Measurements from ENCODE around the gene ENKUR.

The ENKUR gene, protein sequence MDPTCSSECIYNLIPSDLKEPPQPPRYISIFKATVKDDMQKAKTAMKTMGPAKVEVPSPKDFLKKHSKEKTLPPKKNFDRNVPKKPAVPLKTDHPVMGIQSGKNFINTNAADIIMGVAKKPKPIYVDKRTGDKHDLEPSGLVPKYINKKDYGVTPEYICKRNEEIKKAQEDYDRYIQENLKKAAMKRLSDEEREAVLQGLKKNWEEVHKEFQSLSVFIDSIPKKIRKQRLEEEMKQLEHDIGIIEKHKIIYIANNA

DNA sequence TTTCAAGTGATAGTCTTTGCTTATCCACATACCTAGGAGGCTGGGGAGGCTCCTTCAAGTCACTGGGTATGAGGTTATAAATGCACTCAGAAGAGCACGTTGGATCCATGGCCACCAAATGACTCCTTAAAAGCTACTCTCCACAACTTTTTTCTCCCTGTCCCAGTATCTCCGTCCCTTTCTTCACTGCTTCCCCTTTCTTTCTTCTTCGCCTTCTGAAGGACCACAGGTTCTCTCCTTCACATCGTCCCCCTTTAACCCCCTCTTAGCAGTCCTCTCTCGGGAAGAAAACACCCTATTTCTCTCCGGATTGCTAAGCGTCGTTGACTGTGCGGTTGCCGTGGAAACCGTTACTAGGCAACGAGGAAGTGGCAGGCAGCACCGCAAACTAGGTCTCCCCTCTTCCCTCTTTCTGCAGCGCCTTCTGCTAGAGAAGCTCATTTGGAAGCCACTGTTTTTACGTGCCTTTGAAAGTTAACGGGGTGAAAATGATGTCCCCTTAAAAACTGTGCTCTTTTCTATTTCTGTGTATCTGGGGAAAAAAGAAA, at the start of gene ENKUR:
ENKUR (minus strand) TSS at position 331 of the 548 bp plus-strand sequence; CDS start at position 109, 222 bp downstream.
- DNase-seq = peak; percentile 70

DNA sequence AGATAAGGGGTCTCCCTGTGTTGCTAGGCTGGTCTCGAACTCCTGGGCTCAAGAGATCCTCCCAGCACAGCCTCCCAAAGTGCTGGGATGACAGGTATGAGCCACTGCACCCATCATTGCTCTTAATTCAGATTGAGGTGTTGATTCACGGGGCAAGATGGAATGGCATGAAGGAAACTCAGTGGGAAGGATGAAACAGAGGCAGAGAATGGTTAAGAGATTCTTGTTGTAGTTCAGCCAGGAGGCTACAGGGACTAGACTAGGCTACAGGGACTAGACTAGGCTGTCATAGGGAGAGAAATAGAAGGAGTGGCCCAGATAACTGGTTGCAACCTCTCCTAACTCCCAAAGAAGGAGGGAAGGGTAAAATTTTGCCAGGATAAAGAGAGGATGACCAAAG, 48.4 kb upstream of the ENKUR start:
- no peak for DNase-seq

DNA sequence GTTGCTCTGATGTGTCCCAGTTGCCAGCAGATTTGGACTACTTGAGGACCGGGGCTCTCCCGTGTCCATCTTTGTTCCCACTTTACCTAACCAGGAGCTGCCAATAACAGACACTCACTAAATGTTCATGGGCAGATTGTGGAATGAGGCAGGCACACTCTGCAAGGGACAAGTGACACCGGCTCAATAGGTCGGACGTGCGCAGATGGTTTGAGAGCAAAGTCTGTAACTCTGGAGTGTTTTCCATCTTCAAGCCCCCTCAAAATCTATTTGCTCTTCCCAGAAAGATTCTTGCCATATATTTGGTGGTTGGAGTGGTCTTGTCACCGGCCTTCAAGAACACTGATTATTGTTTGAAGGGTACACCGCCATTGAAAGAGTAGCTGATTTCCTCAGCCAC, 47.7 kb upstream of the ENKUR start:
- no peak for DNase-seq

DNA sequence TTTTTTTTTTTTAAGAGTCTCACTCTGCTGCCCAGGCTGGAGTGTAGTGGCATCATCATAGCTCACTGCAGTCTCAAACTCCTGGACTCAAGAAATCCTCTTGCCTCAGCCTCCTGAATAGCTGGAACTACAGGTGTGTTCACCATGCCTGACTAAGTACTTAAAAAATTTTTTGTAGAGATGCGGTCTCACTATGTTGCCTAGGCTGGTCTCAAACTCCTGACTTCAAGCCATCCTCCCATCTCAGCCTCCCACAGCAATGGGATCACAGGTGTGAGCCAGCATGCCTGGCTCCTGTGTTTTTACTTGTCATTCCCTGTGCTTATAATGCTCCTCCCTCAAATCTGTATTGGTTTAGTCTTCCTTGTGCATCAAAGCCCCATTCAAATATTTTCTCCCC, 47.2 kb upstream of the ENKUR start:
- no peak for DNase-seq

DNA sequence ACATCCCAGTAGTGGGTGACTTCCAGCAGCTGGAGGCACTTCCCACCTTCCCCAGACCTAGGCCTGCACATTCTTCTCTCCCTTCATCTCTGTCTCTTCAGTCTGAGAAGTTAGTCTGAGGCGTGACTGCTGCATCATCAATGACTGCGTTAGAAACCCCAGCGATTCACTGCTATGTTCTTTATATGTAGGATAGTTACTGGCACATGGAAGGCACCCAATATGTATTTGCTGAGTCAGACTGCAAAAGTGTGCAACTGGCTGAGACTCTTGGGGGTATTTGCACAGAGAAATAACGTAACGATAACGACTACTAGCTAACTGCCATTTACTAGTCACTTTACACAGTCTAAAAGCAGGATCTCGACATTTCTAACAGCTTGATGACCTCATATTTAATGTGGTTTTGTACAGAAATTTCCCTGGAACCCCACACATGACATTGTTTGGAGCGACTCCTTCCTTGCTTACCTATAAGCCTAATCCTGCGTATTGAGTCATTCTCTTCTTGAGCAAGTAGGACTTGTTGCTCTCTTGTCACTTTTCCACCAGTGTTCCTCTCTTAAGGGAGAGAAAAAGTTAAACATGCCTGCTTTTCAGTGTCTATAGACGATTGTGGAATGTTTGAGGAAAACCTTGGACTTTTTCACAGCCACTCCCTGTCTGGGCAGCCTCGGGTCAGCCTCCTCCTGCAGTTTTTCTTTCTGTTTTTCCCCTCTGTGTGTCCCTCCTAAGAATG, 45.9 kb upstream of the ENKUR start:
- DNase-seq = no peak

DNA sequence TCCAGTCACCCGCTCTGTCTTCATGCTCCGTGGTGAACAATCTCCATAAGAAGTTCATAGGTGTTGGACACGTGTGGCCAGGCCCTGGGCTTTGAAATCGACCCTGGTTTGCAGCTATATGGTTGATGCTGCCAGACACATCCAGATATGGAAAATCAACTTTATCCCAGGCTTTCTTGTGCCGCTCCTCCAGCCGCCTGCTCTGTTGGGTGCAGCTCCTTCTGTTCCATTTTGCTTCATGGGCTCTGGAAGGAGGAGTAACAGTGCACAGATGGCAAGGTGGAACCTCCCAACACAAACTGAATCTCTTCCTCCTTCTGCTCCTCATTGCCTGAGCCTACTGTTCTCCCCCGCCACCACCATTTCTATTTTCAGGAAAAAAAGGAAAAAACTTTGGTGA, 45.2 kb upstream of the ENKUR start:
- no peak for DNase-seq

DNA sequence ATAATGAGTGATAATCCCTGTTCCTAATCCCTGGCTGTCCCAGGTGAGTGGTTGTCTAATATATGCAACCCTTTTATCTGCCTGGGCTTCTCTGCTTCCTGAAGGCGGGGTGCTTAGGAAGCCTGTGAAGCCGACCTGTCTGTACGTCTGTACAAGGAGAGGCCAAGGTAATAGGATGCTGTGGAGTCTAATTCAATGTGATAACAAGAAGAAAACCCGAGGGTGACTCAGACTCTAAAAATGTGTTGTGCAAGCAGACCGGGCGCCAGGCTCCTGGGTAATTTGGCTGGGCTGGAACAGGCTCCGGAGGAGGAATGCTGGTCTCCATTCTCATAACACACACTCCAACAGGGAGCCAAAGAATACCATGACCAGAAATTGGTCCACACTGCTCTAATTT, 44.0 kb upstream of the ENKUR start:
- no peak for DNase-seq

DNA sequence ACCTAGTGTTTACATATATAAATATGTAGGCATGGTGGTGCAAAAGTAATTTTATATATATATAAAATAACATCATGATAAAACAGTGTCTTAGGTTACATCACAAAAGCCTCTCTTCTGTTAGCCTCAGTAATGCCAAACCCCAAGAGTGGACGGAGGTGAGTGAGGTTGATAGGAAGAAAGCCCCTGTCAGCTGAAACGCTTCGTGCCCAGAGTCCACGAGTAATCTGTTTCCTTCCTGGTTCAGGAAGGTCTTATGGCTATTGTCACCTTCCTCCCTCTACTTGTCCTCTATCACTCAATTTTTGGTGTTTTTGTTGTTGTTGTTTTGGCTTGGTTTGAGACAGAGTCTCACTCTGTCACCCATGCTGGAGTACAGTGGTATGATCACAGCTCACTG, 41.9 kb upstream of the ENKUR start:
- no peak for DNase-seq

DNA sequence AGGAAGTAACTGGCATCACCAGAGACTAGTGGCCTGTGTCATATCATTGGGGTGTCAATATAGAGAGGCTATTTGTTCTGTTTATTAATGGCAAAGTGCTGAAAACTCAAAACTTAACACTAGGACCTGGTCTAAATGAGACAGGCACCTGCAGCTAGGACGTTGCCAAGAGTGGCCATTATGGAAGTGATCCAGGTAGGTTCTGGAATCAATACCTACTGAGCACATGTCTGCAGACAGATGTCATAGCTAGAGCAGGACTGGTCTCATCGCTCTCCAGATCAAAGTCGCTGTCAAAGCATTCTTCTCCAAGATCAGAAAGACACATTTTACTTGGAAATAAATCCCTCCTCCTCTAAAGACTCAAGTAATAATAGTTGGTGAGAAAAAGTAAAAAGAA, 40.8 kb upstream of the ENKUR start:
- no peak for DNase-seq

DNA sequence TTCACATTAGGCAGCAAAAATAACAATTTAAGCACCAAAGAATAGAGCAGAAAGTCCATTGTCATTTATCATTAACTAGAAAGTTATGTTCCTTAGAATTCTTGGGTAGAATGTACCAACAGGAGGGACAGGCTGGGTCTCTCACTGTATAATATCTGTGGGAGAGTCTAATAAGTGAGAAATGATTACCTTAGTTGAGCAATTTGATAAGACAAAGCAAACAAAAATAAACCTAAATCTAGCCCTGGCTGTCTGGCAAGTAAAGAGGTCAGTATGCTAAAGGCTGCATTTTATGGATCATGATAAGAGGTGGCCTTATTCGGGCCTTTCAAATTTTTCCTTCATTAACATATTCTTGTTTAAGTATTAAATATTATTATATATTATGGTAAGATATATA, 36.1 kb upstream of the ENKUR start:
- no peak for DNase-seq

DNA sequence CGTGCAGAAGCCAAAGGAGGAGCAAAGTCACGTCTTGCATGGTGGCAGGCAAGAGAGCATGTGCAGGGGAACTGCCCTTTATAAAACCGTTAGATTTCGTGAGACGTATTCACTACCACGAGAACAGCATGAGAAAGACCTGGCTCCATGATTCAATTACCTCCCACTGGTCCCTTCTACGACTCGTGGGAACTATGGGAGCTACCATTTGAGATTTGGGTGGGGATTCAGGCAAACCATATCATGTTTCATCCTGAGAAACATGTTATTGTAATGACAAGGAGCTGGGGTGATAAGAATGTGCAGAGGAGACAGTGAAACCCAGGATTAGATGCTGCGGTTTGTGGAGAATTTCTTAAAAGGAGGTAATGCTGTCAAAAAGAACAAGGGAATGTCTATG, 34.4 kb upstream of the ENKUR start:
- no peak for DNase-seq

DNA sequence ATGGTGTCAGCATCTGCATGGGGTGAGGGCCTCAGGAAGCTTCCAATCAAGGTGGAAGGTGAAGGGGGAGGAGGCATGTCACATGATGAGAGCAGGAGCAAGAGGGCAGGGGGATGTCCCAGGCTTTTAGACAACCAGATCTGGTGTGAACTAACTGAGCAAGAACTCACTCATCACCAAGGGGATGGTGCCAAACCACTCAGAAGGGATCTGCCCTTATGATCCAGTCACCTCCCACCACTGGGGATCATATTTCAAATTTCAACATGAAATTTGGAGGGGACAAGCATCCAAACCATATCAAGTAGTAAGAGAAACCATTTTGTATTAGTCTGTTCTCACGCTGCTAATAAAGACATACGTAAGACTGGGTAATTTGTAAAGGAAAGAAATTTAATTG, 34.0 kb upstream of the ENKUR start:
- no peak for DNase-seq

DNA sequence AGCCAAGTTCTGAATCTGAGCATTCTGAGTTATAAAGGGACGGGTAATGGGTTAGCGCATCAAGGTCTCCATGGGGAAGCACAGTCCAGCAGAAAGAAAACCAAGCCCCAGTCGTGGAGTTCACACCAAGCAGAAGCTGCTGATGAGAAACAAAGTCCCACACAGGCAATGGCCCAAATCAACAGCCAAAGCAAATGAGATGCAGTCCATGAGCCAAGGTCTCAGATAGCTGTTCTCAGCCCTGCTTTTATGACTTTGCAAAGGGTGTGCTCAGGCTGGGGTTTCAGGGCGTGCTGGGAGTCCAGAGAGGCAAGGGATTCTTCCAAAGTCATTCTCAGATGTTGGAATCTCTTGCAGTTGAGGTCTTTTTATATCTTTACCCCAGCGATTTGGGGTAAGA, 32.5 kb upstream of the ENKUR start:
- no peak for DNase-seq

DNA sequence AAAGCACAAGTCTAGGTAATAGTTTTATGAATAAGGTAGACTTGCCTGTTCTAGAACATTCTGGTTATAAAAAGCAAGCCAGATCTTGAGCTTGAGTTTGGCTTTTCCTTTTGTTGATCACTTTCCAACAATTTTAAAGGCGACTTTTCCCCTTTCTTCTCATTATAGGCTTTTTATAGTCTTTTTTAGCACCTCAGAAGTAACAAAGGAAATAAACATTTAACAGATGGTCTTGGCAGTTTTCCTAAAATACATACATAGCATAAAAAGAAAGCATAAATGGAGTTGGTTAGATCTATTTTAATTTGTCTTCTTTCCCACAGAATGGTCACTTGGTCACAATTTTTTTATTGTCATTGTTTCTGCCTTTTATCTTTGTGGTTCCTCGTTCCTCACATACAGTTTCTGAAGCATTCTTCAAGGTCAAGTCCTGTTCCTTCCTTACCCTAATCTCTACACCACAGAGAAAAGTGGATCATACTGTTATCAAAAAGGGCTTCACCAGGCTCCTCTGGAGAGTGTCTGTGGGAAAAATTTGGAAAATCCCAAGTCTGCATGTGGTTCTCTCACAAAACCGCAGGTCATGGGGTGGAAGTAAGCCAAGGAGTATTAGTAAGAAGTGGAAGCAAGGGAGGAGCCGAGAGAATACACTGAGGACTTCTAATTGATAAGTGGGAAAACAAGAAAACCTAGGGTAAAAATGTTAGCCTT, 31.8 kb upstream of the ENKUR start:
- DNase-seq = no peak

DNA sequence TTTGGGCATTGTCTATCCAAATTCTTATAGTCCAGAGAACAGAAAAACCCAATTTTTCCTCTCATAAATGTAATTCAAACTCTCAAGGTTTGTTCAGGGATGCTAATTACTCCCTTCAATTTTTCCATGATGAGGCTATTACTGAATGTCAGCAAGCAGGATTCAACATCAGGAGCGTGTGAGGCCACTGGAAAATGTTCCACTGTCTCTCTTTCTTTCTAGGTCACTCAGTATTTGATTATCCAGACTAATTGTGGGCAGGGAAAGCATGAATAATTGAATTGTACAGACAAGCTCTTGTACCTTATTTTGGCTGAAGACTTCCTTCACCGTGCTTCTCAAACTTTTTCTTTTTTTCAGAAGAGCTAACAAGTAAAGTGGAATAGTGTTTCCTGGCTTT, 31.1 kb upstream of the ENKUR start:
- no peak for DNase-seq

DNA sequence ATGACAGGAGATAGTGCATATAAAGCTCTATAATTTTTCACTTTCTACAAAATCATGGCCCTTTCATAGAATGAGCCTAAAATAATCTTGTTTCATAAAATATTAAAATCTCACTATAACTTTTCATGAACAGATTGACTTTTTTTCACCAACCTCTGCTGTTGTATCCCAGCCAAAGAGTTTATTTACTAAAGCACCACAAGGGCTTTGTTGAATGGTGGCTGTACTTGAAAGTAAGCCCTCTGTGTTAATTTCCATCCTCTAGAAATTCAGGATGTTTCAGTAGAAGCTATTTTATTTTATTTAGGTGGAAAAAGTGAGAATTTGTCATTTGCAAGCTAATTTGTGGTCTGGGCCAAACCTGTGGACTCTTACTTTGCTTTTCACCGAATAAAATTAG, 30.7 kb upstream of the ENKUR start:
- no peak for DNase-seq

DNA sequence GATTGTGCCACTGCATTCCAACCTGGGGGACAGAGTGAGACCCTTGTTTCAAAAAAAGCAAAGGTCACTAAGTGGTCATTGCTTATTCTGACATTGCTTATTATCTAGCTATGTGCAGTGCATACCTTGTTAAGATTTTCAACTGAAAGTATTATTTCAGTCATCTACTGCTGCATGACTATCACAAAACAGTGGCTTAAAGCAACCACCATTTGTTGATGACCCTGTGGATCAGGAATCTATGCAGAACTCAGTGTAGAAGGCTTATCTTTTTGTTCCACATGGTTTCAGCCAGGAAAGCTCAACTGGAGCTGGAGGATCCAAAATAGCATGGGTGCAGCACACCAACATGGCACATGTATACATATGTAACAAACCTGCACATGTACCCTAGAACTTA, 23.6 kb upstream of the ENKUR start:
- no peak for DNase-seq

DNA sequence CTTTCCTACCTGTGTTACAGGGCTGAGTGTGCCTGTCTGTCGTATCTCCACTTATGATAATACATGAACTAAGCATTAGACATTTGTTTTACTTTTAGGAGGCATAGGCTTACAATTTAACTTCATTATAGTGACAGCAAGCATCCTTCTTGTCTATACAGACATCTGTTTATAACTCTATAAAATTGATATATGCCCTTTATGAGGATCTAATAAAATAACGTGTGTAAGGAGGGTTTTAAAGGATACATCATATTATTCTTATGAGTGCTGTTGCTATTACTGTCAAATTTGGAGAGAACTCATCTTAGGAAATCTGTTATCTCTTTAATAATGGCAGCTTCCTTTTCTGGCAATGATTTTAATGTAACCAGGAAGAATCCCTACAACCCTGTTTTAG, 22.4 kb upstream of the ENKUR start:
- DNase-seq = no peak

DNA sequence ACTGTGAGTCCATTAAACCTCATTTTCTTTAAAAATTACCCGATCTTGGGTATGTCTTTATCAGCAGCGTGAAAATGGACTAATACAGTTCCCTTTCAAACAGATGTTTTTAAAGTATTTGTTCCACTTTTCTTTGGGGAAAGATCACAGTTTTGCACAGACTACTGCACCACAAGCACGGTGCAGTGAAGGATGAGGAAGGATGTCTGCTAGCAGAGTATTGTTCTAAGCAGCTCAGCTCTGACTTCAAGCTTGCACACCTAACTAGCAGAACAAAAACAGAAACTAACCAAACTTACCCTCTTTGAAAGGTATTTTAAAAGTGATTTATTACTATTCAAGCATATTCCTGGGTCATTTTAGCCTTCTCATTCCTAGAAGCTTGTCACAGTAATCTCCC, 20.4 kb upstream of the ENKUR start:
- DNase-seq = no peak

DNA sequence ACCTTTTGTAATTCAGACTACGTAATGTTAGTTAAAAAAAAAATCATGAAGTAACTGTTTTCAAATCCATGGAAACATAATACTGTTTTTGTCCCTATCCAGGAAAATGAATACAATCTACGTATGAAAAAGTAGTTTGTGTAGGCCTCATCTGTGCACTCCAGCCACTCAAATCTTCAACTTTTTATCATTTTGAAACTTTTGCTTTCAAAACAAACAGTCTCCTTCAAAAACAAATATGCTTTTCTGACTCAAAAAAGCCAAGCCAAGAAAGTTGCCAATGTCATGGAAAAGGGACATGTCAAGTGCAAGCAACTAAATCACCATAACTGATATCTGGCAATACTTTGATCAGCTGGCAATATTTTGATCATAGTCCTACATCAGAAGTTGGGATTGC, 13.6 kb upstream of the ENKUR start:
- no peak for DNase-seq

DNA sequence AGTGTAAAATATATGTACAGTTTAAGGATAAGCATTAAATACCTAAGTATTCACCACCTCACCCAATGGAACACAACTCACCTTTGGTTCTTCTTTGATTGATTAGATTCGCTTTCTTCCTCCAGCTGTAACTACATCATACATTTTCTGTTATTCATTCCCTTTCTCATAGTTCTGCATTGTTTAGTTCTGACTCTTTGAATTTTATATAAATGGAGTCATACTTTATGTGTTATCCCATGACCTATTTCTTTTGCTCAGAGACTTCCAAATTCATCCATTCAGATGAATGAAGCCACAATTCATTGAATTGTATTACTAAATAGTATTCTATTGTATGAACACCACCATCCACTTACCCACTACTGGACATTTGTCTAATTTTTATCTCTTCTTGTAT, 12.8 kb upstream of the ENKUR start:
- no peak for DNase-seq

DNA sequence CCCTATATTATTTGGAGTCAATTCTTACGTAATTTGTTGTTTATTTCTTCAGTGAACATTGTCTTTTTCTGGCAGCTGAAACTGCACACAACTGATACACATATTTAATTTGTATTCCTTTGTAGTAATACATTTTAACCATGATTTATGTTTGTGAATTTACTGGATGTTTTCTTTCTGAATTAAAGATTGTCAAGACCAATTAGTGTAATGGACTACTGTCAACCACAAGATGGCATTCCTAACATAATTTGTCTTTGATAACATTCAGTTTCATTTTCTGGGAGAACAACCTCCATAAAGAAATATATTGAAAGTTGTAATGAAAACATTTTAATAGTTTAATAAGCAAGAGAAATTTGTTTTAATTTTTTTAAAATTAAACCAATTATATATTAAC, 10.5 kb upstream of the ENKUR start:
- DNase-seq = no peak

DNA sequence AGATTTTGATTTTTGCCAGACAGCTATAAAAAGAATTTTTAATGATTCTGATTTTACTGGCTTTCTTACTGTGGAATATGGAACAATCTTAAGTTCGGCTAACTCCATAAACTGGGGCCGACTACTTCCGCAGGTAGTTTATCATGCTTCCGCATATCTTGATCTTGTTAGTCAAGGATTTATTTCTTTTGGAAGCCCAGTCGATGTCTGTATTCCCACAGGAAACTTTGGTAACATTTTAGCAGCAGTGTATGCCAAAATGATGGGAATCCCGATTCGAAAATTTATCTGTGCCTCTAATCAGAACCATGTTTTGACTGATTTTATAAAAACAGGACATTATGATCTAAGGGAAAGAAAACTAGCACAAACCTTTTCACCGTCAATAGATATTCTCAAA, 8.6 kb upstream of the ENKUR start:
- no peak for DNase-seq

DNA sequence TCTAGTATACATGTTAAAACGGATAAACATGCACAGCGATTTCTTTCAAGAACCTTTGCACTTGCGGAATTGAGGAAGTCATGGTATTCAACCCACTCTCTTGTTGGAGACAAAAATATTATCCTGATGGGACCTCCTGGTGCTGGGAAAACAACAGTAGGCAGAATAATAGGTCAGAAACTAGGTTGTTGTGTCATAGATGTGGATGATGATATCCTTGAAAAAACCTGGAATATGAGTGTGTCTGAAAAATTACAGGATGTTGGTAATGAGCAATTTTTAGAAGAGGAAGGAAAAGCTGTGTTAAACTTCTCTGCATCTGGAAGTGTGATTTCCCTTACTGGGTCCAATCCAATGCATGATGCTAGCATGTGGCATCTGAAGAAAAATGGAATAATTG, 7.3 kb upstream of the ENKUR start:
- DNase-seq = no peak

All from DMS153 (cell line).